Renal cortical epithelial cell (primary cell): ENCODE results near the gene SMLR1. TPM values are rescaled to one million over a fixed set of nuclear protein-coding genes. Genes with fewer than 3 reads are reported as not detected.
A peak's percentile ranks its signal among the peaks of the same experiment; 100 is the strongest.

Source experiments
- DNase-seq: peaks from one replicate; pipeline ENCODE4 v3.0.0-alpha.2; 2011; ENCODE audit warnings: low read depth
- total RNA-seq: library from RNA; depleted of rRNA; stranded (reverse); fragments of >200 nt; gene quantifications from 2 replicates; pipeline ENCODE4 v1.2.3, GENCODE V29; 2014

Gene SMLR1
- total RNA-seq, 1 donor from 2014 or later = not detected

GRCh38 chr6:130851026-130851425, 23.8 kb downstream of the SMLR1 start:
- DNase-seq = peak; percentile 4

- DNase-seq = no peak
These were observed 25.8 kb downstream of the SMLR1 start for GRCh38 chr6:130852844-130853554.

GRCh38 chr6:130853555-130854183, 26.5 kb downstream of the SMLR1 start:
- DNase-seq = no peak

- no peak for DNase-seq
These were observed 30.8 kb downstream of the SMLR1 start for GRCh38 chr6:130858054-130858453.

- DNase-seq = no peak
These were observed 31.4 kb downstream of the SMLR1 start for GRCh38 chr6:130858498-130859160.

GRCh38 chr6:130859161-130859867, 32.1 kb downstream of the SMLR1 start:
- DNase-seq = no peak

GRCh38 chr6:130862370-130862769, 35.2 kb downstream of the SMLR1 start:
- no peak for DNase-seq

GRCh38 chr6:130863415-130864230, 36.4 kb downstream of the SMLR1 start:
- DNase-seq = no peak

GRCh38 chr6:130864344-130864743, 37.1 kb downstream of the SMLR1 start:
- no peak for DNase-seq

GRCh38 chr6:130865793-130866192, 38.6 kb downstream of the SMLR1 start:
- DNase-seq = no peak

GRCh38 chr6:130869681-130870080, 42.5 kb downstream of the SMLR1 start:
- DNase-seq = no peak

- DNase-seq = no peak
These were observed 43.1 kb downstream of the SMLR1 start for GRCh38 chr6:130870179-130870880.

GRCh38 chr6:130872250-130873095, 45.3 kb downstream of the SMLR1 start:
- DNase-seq = peak; percentile 39

GRCh38 chr6:130873746-130874145, 46.5 kb downstream of the SMLR1 start:
- no peak for DNase-seq

GRCh38 chr6:130879826-130880225, 52.6 kb downstream of the SMLR1 start:
- no peak for DNase-seq

GRCh38 chr6:130882370-130882769, 55.2 kb downstream of the SMLR1 start:
- DNase-seq = no peak

GRCh38 chr6:130885392-130886192, 58.4 kb downstream of the SMLR1 start:
- DNase-seq = peak; percentile 76
